NCI-H146 (cell line): ENCODE results near the gene STAC.
"Not testable (repeated sequence)": the region's sequence is repeated elsewhere in the genome, so short reads cannot be mapped to it uniquely, and the experiment has no call there.

Source experiments
- DNase-seq: peaks from one replicate; lab custom pipeline; 2025; lab: John Stamatoyannopoulos, UW

STAC gene

DNA sequence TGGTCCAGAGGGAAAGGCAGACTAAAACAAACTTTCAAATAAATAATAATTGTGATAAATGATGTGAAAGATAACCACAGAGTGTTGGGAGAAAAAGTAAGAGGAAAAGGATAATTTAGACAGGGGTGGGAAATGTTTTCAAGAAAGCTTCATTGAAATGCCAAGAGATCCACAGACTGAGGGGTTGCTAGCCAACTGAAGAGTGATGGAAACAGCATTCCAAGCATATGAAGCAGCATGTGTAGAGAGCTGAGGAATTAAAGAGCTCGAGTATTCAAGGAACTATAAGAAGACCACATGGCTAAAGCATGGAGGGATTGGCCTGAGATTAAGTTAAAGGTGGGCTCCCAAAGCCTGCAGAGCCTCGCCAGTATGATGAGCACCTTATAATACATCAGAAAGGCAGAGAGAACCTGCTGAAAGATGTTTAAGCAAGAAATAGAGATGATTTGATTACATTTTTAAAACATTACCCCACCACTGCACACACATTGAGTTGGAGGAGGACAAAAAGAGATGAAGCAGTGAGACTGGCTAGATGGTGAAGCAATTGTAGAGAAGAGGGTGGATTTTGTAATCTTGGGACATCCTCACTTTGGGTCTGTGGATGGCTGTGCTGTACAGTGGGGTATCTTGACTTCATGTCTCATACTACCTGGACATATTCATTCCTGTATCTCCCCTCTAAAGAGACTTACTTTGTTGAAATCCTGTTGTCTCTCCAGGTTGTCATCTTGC lies 100.8 kb downstream of the STAC start:
- DNase-seq: no peak

DNA sequence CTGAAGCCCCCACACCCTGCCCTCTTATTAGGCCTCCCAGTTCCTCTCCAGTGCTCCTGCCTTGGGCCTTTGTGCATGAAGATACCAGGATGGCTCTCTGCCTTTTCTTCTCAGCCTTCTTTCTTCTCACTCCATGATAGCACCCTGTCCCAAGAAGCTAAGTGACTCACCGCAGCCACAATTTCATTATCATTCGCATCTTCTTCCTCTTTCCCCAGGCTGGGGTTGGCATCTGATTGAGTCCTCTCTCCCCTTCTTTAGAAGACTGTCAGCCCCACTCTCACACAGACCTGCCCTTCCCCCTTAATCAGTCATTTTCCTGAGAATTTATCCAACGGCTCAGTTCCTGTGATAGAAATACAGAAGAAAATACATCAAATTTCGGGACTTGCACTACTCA lies 102.0 kb downstream of the STAC start:
- no peak for DNase-seq

- no peak for DNase-seq
These were observed 102.6 kb downstream of the STAC start for GRCh38 chr3:36482880-36483279.

DNA sequence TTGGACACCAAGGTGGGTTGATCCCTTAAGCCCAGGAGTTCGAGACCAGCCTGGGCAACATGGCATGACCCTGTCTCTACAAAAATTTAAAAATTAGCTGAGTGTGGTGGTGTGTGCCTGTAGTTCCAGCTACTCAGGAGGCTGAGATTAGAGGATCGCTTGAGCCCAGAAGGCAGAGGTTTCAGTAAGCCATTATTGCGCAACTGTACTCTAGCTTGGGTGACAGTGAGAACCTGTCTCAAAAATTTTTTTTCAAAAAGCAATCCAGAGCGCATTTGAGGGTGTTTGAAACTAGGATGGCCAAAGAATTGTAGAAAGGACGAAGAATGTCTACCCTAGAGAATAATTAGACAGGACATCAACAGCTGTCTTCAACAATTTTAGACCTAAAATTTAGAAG lies 103.4 kb downstream of the STAC start:
- no peak for DNase-seq

DNA sequence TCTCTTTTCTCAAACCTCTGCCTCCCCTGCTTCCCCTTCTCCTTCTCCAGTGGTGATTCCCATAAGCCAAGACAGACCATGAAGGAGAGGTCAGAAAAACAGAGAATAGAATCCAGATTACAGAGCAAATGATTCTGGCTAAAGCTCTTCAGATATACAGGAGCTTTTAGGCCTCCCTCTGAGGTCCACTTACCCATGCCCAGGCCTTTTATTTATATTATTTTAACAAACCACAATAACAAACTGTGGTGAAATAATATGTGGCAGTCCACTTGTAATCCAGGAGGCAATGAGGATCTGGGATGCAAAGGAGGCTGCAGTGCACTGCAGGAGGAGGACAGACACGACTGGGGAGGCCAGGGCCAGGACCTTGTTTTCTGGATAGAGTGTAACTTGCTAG lies 104.1 kb downstream of the STAC start:
- DNase-seq: no peak

- no peak for DNase-seq
These were observed 105.9 kb downstream of the STAC start for GRCh38 chr3:36486009-36486795.

- no peak for DNase-seq
These were observed 107.3 kb downstream of the STAC start for GRCh38 chr3:36487616-36488015.

DNA sequence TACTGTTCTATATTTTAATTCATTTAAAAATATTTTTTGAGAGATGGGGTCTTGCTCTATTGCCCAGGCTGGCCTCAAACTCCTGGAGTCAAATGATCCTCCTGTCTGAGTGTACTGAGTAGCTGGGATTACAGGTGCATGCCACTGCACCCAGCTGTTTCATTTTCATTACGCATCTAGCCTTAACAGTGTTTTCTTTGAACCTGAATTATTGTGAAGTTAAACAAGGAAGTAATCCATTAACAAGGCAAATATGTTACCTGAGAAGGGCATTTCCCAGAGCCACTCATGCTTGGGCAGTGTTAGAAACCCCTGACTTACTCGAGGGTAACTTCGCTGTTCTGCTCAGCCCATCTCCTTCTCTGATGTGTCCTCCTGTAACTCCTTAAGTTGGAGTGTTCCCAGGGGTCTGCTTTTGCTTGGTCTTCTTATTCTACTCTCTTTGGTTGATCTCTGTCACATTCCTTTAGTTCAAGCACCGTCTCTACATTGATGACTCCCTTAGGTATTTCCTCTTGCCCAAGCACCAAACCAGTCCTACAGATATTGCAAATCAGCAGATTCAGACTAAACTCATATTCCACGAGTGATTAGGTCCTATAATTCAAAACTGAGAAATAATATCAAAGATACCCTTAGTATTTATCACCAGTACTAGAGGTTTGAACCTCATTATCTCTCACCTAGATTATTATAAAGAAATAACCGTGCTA lies 107.9 kb downstream of the STAC start:
- DNase-seq: no peak

DNA sequence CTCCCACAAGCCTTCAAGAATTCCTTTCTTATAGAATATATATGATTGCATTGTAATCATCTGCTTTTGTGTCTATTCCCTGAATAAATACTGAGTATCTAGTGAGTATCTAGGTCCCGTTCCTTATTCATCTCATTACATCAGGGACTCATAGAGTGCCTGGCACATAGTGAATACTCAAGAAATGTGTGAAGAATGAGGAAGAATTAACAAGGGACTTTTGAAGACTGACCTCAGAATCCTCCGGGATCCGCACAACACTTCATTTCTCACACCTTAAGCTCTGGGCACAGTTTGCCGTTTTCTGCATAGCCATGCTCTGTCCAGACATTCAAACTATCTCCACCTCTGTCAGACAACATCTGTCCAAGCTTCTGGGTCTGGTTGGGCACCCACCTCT lies 108.8 kb downstream of the STAC start:
- no peak for DNase-seq

- no peak for DNase-seq
These were observed 109.5 kb downstream of the STAC start for GRCh38 chr3:36489679-36490425.

DNA sequence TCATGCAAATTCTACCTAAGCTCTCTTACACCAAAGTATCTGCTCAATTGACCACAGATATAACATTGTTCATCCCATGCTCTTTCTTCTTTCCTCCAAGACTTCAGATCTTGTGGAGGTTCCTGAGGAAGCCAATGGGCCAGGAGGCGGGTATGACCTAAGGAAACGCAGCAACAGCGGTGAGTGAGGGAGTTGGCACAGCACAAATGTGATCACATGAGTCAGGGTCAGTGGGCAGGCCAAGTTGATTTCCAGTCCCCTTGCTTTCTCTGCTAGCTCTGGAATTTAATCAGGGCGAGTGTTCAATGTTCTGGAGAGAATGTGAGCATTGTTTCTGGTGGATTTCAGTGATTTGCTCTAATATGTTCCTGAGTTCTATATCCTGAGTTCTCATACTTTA lies 112.7 kb downstream of the STAC start:
- DNase-seq: no peak

GRCh38 chr3:36494461-36495109 lies 114.3 kb downstream of the STAC start:
- no peak for DNase-seq

DNA sequence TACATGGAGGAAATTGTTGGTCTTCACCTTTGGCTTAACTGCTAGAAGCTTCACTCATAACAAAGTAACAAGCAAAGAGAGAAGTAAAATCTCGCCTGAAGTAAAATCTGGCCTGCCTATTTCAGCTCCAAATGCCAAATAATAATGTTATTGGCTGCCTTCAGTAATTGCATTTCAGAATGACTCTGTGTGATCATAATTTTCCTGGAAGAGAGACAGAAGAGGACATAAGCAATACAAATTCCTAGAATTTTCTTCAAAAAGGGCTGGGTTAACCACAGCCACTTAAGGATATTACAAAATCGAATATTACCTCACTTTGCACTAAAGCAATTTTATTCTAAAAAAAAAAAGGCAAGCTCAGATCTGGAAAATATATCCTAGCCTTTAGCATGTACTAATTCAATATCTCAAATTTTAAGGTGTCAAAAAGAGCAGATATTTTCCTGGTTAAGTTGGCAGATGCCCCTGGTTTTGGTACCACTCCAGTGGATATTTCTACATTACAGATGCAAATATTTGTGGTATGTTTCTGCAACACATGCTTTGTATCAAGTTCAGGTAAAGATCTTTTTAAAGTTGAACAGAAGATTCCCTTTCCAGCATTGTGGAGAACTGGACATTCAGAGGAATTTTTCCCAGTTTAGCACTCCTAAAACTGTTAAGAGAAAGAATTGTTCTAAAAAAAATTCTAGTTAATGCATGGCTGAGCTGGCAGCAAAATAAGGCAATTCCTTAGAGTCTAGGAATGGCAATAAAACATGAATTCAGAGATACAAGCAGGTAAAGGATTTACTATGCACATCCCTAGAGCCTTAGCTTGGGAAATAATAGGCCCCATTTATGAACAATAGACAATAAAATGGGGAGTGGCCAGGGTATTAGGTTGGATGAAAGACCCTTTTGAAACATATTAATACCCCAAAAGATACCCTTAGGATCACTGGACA lies 116.7 kb downstream of the STAC start:
- no peak for DNase-seq

- DNase-seq: not testable (repeated sequence)
These were observed 119.7 kb downstream of the STAC start for GRCh38 chr3:36500053-36500452.

DNA sequence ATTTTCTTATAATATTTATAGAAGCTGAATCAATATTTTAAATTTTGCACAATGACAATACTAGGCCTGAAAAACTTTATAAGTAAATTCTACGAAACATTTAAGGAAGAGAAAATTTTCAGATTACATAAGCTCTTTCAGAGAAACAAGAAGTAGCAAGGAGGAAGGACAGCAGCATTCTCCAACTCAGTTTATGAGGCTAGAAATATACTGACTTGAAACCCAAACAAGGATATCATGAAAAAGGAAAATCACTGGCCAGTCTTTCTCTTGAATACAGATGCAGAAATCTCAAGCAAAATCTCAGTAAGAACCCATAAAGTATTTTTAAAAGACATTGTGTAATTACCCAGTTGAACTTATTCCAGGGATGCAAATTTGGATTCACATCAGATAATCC lies 121.3 kb downstream of the STAC start:
- DNase-seq: no peak

GRCh38 chr3:36505393-36505792 lies 125.1 kb downstream of the STAC start:
- no peak for DNase-seq

DNA sequence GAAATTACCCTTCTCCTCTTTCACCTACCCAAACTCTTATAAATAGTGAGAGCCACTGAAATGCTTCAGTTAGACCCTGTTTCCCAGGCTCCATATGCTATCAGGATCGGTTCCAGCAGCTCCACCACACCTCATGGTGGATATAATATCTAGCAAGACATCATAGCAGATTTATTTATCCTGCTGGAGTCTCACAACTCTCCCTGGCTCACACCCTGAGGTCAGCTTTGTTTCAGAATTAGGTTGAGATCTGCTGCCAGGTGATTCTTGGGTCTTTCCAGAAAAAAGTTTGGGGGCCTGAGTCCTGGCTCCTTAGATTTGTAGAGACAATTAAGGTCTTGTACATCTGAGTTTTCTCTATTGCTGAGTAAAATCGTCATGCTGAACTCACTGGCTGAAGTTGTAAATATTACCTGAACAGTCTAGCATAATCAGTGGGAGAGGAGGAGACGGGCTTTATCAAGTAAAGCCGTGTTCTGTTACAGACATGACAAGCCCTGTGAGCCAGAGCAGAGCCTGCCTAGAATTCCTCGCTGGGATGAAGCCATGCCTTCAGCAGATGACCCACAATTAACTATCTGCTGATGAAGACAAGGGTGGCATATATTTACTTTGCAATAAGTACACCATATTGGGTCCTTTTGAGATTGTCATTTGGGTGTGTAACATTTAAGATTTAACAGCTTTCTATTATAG lies 131.6 kb downstream of the STAC start:
- no peak for DNase-seq

DNA sequence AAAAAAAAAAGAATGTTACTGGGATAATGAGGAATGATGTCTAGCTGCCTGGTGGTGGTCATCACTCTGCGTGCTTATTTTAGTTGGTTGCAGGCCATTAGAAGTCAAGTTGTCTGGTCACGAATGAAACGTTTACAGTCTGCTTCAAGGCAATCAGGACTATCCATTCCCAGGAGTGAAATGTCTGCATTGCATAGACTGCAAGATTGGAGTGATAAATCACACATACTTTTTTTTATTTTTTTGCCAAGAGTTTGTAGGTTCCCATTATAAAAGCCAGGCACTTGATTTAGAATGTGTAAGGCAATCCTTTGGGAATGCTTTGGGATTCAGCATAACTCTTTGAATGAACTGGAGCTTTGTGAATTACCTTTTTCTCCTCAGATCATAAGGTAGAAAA lies 132.3 kb downstream of the STAC start:
- DNase-seq: no peak

DNA sequence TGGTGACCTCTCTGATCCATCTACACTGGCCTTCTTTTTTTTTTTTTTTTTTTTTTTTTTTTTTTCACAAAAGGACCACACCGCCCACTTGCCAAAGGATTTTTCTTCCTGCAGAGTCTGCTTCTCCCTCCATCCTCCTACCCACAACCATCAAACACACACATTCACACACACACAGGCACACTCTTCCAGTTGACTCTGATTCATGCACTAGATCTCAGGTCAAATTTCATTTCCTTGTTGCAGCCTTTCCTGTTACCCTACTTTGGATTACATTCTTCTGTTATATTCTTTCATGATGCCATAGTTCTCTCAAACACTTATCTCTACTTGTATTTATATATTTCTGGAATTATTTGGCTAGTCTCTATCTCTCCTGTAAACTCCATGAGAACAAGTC lies 133.9 kb downstream of the STAC start:
- DNase-seq: no peak

- DNase-seq: no peak
These were observed 139.4 kb downstream of the STAC start for GRCh38 chr3:36519682-36520081.
